NCI-H345 (cell line): ENCODE measurements around the gene CTDSPL.
"Not testable (repeated sequence)": the region's sequence is repeated elsewhere in the genome, so short reads cannot be mapped to it uniquely, and the experiment has no call there.

Source experiments
- DNase-seq: peaks from one replicate; lab custom pipeline; 2025; lab: John Stamatoyannopoulos, UW

Gene CTDSPL

GRCh38 chr3:38019658-38020341 lies 158.1 kb downstream of the CTDSPL start:
- no peak for DNase-seq

GRCh38 chr3:38020342-38020726 lies 158.7 kb downstream of the CTDSPL start:
- DNase-seq: no peak

- DNase-seq: no peak
These were observed 159.5 kb downstream of the CTDSPL start for GRCh38 chr3:38021196-38021595.

GRCh38 chr3:38022301-38022700 lies 160.6 kb downstream of the CTDSPL start:
- no peak for DNase-seq

- no peak for DNase-seq
These were observed 161.4 kb downstream of the CTDSPL start for GRCh38 chr3:38022896-38023709.

- no peak for DNase-seq
These were observed 165.2 kb downstream of the CTDSPL start for GRCh38 chr3:38026856-38027255.

- DNase-seq: no peak
These were observed 166.1 kb downstream of the CTDSPL start for GRCh38 chr3:38027466-38028465.

GRCh38 chr3:38028621-38029361 lies 167.1 kb downstream of the CTDSPL start:
- DNase-seq: no peak

GRCh38 chr3:38029400-38030125 lies 167.9 kb downstream of the CTDSPL start, which contains the start of gene PLCD1:
PLCD1 (minus strand) TSS chr3:38029642; CDS start chr3:38029539, 103 bp downstream.
- no peak for DNase-seq

GRCh38 chr3:38030126-38031021 lies 168.7 kb downstream of the CTDSPL start:
- no peak for DNase-seq

GRCh38 chr3:38031022-38031994 lies 169.6 kb downstream of the CTDSPL start:
- peak; percentile 24 for DNase-seq

GRCh38 chr3:38032328-38032865 lies 170.7 kb downstream of the CTDSPL start:
- no peak for DNase-seq

GRCh38 chr3:38033586-38033985 lies 171.9 kb downstream of the CTDSPL start:
- DNase-seq: not testable (repeated sequence)
